Mucosa of rectum (tissue), 2 donors: ENCODE data around the gene ERFL.
A peak's percentile ranks its signal among the peaks of the same experiment; 100 is the strongest.

ENCODE experiments used
- H3K27ac ChIP-seq, 2 donors: one replicate each; pipeline ENCODE4 v1.7.0; 2013; ENCODE audit warnings: inconsistent platforms in 2 of 2, low read depth in 2 of 2, low read length in 2 of 2
- H3K27me3 ChIP-seq, 2 donors: one replicate each; pipeline ENCODE4 v1.7.0; 2013; ENCODE audit warnings: low read length in 2 of 2; ENCODE audit not compliant: control insufficient read depth in 2 of 2, insufficient read depth in 2 of 2
- H3K36me3 ChIP-seq, 2 donors: one replicate each; pipeline ENCODE4 v1.7.0; 2013; ENCODE audit warnings: low read length in 2 of 2; ENCODE audit not compliant: control insufficient read depth in 2 of 2, insufficient read depth in 2 of 2
- H3K4me1 ChIP-seq, 2 donors: one replicate each; pipeline ENCODE4 v1.7.0; 2013; ENCODE audit warnings: low read length in 2 of 2, mild to moderate bottlenecking in 1 of 2; ENCODE audit not compliant: control insufficient read depth in 2 of 2, insufficient read depth in 2 of 2
- H3K4me3 ChIP-seq, 2 donors: one replicate each; pipeline ENCODE4 v1.7.0; 2013; ENCODE audit warnings: low read length in 2 of 2
- H3K9ac ChIP-seq, 2 donors: one replicate each; pipeline ENCODE4 v1.7.0; 2013; ENCODE audit warnings: low read length in 2 of 2, low read depth in 1 of 2, mild to moderate bottlenecking in 1 of 2
- H3K9me3 ChIP-seq, 2 donors: one replicate each; pipeline ENCODE4 v1.7.0; 2013; ENCODE audit warnings: low read length in 2 of 2; ENCODE audit not compliant: control insufficient read depth in 2 of 2
- donor health status: healthy.
- donor health status: Normal muscosa, but diverticular disease.

The ERFL gene

DNA sequence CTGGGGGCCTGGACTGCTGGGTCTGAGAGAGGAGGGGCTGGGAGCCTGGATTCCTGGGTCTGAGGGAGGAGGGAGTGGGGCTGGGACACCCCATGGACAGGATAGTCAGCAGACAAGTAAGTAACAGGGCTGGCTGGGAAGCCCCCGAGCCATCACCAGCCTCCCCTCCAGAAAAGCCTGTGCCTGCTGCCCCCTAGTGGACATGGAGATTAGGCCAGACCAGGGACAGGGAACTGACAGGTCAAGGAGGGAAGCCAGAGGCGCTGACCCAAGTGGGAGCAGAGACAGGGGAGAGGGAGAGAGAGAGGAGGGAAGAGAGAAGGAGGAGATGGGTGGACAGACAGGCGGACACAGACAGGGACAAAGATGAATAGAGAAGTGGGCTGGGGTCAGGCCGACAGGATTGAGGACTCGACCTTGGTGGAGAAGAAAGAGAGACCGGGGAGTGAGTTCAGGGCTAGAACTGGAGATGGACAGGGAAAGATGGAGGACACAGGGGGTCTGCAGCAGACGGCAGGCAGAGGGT is 6.7 kb upstream of the ERFL start:
- H3K36me3 ChIP-seq, result no peaks in the 10 kb centered on the region
- H3K9ac ChIP-seq, result no peak overlapping the region
- H3K9me3 ChIP-seq, result no peaks in the 10 kb centered on the region
- no peak overlapping the region for H3K27ac ChIP-seq
- H3K4me3 ChIP-seq, result no peak overlapping the region
- H3K27me3 ChIP-seq, result peaks cover 15 to 28% of the 10 kb centered on the region in 2 donors
- peaks cover 0 to 6% of the 10 kb centered on the region in 2 donors for H3K4me1 ChIP-seq

DNA sequence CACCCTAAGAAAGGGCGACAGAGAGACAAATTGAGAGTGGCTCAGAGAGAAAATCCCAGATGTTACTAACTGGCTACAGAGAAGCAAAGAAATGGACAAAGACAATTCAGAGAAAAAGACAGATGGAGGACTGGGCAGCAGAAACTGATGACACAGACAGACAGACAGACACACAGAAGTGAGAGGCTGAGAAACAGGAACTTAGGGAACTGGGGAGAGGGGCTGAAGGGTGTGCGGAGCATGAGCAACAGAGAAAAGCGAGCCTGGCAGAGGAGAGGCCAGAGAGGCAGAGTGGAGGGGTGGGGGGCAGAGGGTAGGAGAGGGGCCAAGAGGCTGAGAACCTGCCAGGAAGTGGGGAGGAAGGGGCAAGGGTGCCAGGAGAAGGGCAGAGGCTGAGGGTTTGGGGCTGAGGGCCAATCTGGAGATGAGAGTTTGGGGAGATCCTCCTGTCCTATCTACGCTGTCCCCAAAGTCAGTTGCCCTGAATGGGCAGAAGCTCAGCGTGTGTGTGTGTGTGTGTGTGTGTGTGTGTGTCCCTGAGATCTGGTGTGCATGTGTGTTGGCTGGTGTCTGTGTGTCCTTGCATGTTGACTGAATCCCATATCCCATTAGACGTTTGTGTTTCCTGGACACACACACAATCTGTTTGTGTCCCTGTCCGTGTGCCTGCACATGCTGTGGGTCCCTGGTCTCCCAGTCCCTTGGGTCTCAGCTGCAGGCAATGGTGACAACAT is 5.6 kb upstream of the ERFL start:
- Histone ChIP-seq H3K27ac (no peak overlapping the region), H3K4me1 (peaks cover 5 to 11% of the 10 kb centered on the region in 2 donors), H3K36me3 (no peaks in the 10 kb centered on the region), H3K4me3 (no peak overlapping the region), H3K9me3 (no peaks in the 10 kb centered on the region), H3K27me3 (peaks cover 19 to 34% of the 10 kb centered on the region in 2 donors), H3K9ac (no peak overlapping the region)

DNA sequence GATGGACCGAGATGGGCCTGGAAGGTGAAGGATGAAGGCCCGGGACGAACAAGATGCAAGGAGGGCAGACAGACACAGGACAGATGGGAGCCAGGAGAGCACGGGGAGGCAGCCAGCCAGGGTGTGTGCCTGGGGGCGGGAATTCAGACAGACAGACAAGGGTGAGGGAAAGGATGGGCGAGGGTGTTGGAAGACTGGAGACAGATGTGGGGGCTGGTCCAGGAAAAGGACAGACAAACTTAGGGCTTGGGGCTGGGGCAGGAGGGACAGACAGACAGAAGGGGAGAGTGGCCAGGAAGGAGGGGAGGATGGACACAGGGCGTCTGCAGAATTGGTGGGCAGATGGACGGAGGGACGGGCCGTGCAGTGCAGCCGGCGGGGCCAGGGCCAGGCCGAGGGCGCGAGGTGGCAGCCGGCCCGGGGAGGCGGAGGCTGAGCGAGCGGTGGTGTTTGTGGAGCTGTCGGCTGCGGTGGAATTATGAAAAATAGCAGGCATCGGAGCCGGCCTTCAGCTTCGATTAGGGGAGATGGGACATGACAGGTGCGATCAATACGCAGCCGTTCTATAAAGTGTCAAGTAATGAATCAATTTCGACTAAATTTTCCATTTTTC is 4.6 kb upstream of the ERFL start:
- H3K27me3 ChIP-seq, result peaks cover 20 to 35% of the 10 kb centered on the region in 2 donors

DNA sequence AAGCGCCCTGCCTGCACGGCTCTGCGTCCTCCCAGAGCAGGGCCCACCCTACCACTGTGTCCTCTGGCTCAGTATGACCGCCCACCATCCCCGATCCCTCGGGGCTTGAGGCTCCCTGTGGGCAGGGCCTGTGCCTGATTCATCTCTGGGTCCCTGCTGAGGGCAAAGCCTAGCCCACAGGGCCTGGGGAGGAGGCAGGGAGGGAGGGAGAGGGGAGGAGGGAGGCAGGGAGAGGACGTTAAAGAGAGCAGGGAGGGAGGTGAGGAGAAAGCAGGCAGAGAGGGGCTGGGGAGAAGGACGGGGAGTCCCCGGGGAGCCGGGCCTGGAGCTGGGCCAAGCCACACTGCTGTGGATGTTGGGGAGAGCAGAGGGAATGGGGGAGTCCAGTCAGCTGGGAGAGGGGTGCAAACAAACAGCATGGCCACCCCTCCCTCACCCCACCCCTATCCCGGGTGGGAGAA is 4.0 kb upstream of the ERFL start:
- no peaks in the 10 kb centered on the region for H3K36me3 ChIP-seq
- H3K27ac ChIP-seq, result no peak overlapping the region
- H3K4me1 ChIP-seq, result peaks cover 7 to 16% of the 10 kb centered on the region in 2 donors
- no peak overlapping the region for H3K4me3 ChIP-seq
- H3K9me3 ChIP-seq, result no peaks in the 10 kb centered on the region
- H3K27me3 ChIP-seq, result peaks cover 22 to 35% of the 10 kb centered on the region in 2 donors
- no peak overlapping the region for H3K9ac ChIP-seq

More for the DNA sequence above, 4.6 kb upstream of the ERFL start:
- Histone ChIP-seq H3K9me3 (no peaks in the 10 kb centered on the region), H3K36me3 (no peaks in the 10 kb centered on the region), H3K4me3 (no peak overlapping the region), H3K27ac (no peak overlapping the region), H3K9ac (no peak overlapping the region), H3K4me1 (peaks cover 7 to 16% of the 10 kb centered on the region in 2 donors)

DNA sequence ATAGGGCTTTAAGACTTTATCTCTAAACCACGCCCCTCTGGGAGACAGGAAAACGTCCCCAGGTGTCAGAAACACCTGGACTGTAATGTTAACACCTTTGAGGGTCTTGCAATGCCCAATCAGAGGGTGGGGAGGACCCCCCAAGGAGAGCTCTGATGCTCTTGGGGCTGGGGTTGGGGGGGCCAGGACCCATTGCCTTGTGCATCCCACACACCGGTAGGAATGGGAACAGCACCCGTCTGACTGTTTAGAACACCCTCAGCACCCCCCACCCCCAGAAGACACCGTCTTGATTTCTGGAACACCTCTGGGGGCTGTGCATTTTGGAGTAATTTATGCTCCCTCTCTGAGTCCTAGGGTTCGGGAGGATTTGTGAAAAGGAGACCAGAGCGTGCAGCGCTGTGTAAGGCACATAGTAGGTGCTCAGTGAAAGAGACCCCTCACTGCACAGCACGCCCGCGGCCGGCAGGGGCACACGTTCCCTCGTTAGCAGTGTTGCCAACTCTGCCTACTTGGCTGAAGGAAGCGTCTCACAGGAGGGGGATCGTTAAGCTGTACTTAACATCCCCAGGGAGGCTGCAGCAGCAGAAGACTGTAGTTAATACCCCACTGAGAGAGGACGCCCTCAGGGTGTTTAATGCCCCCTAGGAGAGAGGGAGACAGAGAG is 2.8 kb upstream of the ERFL start:
- Histone ChIP-seq H3K4me1 (peaks cover 11 to 16% of the 10 kb centered on the region in 2 donors), H3K9me3 (no peaks in the 10 kb centered on the region), H3K4me3 (no peak overlapping the region), H3K9ac (no peak overlapping the region), H3K27ac (no peak overlapping the region), H3K27me3 (peaks cover 24 to 30% of the 10 kb centered on the region in 2 donors), H3K36me3 (no peaks in the 10 kb centered on the region)

DNA sequence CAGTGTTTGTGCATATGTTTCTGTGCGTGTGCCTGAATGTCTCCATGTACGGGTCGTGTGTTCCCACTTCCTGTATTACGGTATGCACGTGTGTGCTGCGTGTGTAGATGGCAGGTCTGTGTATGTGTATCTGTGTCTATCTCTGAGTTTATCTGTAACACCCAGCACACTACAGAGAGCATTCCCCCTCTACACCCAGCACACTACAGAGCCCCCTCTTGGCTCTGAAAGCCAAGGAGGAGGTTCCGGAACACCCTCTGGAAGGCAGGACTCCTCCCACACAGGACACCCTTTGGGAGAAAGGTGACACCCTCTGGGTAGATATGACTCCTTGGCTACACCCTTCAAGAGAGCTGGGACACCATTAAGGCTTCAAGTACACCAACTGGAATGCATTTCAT is 2.1 kb upstream of the ERFL start:
- no peaks in the 10 kb centered on the region for H3K9me3 ChIP-seq
- H3K4me3 ChIP-seq, result no peak overlapping the region
- no peak overlapping the region for H3K9ac ChIP-seq
- H3K27ac ChIP-seq, result no peak overlapping the region
- peaks cover 28 to 30% of the 10 kb centered on the region in 2 donors for H3K27me3 ChIP-seq
- H3K4me1 ChIP-seq, result peaks cover 11 to 14% of the 10 kb centered on the region in 2 donors
- H3K36me3 ChIP-seq, result no peaks in the 10 kb centered on the region

DNA sequence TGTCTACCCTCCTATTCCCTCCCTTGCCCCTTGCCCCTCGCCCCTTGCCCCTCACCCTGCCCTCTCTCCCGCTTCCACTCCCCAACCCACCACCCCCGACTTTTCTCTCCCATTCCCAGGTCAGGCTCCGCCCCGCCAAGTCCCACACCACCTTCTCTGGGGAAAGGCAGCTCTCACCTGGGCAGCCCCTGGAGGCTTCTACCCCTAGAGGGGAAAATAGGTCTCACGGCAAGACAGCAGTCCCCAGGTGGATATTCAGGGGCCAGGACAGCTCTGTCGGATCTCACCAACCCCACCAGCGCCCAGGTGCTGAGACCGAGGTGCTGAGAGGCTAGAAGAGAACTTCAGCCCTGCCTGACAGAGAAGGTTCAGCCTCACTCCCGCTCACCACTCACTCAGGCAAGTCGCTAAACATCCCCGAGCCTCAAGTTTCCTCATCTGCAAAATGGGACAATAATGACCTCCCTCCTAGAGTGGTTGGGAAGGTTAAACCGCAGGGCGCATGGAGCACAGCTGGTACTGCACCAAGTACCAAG is 1.4 kb upstream of the ERFL start:
- Histone ChIP-seq H3K9me3 (no peaks in the 10 kb centered on the region), H3K4me1 (peaks cover 9 to 11% of the 10 kb centered on the region in 2 donors), H3K9ac (no peak overlapping the region), H3K36me3 (no peaks in the 10 kb centered on the region), H3K27me3 (peaks cover 26 to 31% of the 10 kb centered on the region in 2 donors), H3K4me3 (no peak overlapping the region), H3K27ac (no peak overlapping the region)

DNA sequence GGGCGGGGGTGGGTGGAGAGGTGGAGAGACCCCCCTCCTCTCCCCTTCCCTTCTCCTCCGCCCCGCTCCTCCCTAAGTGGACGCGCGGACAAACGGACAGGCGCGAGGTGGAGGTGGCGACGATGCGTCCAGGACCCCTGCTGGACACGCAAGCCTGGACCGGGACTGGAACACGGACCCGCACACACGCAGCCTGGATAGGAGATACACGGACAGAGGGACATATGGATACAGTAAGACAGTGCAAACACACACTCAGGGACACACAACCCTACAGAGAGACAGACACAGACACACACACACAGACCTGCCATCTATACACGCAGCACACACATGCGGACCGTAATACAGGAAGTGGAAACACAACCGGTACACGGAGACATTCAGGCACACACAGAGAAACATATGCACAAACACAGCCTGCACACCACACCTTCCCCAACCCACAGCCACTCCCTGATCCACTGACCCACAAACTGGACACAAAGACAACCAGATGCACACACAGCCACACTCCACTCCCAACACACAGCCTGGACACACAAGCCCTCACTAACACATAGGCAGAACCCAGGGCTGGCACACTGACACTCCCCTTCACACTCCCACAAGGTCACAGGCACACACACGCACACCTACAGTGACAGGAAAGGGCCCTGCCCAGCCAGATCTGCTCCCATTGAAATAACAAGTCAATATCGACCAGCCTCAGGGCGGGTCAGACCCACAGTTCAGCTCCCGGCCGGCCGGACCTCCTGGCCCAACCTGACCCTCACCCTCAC is 696 bp upstream of the ERFL start:
- H3K27me3 ChIP-seq, result peaks cover 30 to 31% of the 10 kb centered on the region in 2 donors
- H3K9ac ChIP-seq, result peak overlapping the region in 1 of 2 donors; percentile 44

DNA sequence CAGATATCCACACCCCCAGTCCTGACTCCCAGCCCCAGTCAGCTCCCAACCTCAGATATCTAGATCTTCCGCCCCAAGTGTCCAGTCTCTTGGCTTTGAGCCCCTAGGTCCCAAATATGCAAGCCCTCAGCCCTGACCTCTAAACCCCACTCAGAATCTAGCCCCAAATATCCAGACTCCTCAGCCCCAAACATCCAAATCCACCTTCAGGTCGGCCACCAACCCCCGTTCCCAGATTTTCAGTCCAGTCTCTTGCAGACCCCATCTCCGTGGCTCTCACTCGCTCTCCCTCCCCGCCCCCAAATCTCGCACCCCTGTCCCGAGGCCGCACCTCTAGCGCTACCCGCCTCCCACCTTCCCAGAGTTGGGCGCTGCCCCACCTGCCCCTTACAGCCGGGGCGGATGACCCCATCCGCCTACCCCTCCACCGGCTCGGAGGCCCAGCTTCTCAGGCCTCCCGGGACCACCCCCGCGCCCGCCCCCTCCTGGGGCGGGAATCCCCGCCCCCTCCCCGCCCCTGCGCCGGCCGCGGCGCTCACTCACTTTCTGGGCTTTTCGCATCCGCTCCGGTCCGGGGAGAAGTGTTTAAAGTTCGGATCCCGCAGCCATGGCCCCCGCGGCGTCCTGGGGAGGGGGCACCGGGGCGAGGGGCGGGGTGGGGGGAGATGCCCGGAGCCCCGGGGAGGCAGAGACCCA is 604 bp downstream of the ERFL start:
- Histone ChIP-seq H3K9ac (peak overlapping the region in 1 of 2 donors; percentile 47), H3K9me3 (no peaks in the 10 kb centered on the region), H3K27me3 (peaks cover 29 to 33% of the 10 kb centered on the region in 2 donors), H3K36me3 (no peaks in the 10 kb centered on the region), H3K27ac (peak overlapping the region in 1 of 2 donors; percentile 38), H3K4me3 (peak overlapping the region; percentile 72 to 74), H3K4me1 (peaks cover 9 to 11% of the 10 kb centered on the region in 2 donors)

More for the DNA sequence above, 696 bp upstream of the ERFL start:
- no peaks in the 10 kb centered on the region for H3K36me3 ChIP-seq
- H3K27ac ChIP-seq, result no peak overlapping the region
- H3K4me3 ChIP-seq, result peak overlapping the region; percentile 52 to 75
- peaks cover 9 to 11% of the 10 kb centered on the region in 2 donors for H3K4me1 ChIP-seq
- no peaks in the 10 kb centered on the region for H3K9me3 ChIP-seq
